22Rv1 (cell line): ENCODE data around the gene DDR2.

ENCODE experiments used
- CTCF ChIP-seq: fragments of 450-650 bp; IDR thresholded peaks from 2 replicates; pipeline ENCODE4 v1.5.1; 2017; ENCODE audit warnings: mild to moderate bottlenecking
- ZFX ChIP-seq: fragments of 450-650 bp; IDR thresholded peaks from 2 replicates; pipeline ENCODE4 v1.6.1; 2017; ENCODE audit warnings: antibody characterized with exemption, borderline replicate concordance

GRCh38 chr1:162605225-162605927 lies 26.9 kb upstream of the DDR2 start:
- TF ChIP-seq CTCF: no peak
- no peak for TF ChIP-seq ZFX
